ENCODE data around the gene GAA. TPM values are rescaled to one million over a fixed set of nuclear protein-coding genes. Genes with fewer than 3 reads are reported as not detected.

The GAA gene
- total RNA-seq, 2 donors from 2014 or later, result 63.0 to 93.9 TPM

DNA sequence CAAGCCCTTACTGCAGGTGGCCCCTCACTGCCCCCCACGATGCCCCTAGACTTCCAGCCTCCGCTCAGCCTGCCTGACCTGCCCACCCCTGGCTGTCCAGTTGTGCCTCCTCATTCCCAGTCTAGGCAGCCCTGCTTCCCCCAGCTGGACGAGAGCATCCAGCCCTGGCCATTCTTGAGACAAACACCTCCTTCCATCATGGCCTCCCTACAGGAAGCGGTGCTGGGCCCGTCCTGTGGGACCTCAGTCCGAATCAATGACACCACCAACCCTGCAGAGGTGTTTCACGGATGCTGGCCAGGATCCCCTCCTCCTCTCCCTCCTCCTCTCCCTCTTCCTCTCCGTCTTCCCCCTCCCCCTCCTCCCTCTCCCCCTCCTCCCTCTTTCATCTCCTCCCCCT, 36.7 kb upstream of the GAA start:
- H3K4me1 ChIP-seq, result peaks cover 19% of the 10 kb centered on the region
- intact Hi-C loops (cut with DNase I), result no loop called here
- TF ChIP-seq POLR2A (IDR thresholded peaks at IDR 0.05), result no peak
- TF ChIP-seq, protein P1, sequence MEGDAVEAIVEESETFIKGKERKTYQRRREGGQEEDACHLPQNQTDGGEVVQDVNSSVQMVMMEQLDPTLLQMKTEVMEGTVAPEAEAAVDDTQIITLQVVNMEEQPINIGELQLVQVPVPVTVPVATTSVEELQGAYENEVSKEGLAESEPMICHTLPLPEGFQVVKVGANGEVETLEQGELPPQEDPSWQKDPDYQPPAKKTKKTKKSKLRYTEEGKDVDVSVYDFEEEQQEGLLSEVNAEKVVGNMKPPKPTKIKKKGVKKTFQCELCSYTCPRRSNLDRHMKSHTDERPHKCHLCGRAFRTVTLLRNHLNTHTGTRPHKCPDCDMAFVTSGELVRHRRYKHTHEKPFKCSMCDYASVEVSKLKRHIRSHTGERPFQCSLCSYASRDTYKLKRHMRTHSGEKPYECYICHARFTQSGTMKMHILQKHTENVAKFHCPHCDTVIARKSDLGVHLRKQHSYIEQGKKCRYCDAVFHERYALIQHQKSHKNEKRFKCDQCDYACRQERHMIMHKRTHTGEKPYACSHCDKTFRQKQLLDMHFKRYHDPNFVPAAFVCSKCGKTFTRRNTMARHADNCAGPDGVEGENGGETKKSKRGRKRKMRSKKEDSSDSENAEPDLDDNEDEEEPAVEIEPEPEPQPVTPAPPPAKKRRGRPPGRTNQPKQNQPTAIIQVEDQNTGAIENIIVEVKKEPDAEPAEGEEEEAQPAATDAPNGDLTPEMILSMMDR (IDR thresholded peaks at IDR 0.05), result no peak
- no peak for ATAC-seq
- peak overlapping the region in 2 of 4 donors; percentile 52 to 57 for H3K27ac ChIP-seq
- H3K27me3 ChIP-seq, result no peaks in the 10 kb centered on the region
- 84% methylated on average over 7 to 8 of the region's 8 CpGs for WGBS, 2 donors
- no peaks in the 10 kb centered on the region for H3K36me3 ChIP-seq (replicated peaks in 1 of 2; ENCODE audit: insufficient read depth in 1 of 2, low read depth in 2 of 2)
- no peak overlapping the region for H3K4me3 ChIP-seq
- no peaks in the 10 kb centered on the region for H3K9me3 ChIP-seq
- DNase-seq, result no peak

DNA sequence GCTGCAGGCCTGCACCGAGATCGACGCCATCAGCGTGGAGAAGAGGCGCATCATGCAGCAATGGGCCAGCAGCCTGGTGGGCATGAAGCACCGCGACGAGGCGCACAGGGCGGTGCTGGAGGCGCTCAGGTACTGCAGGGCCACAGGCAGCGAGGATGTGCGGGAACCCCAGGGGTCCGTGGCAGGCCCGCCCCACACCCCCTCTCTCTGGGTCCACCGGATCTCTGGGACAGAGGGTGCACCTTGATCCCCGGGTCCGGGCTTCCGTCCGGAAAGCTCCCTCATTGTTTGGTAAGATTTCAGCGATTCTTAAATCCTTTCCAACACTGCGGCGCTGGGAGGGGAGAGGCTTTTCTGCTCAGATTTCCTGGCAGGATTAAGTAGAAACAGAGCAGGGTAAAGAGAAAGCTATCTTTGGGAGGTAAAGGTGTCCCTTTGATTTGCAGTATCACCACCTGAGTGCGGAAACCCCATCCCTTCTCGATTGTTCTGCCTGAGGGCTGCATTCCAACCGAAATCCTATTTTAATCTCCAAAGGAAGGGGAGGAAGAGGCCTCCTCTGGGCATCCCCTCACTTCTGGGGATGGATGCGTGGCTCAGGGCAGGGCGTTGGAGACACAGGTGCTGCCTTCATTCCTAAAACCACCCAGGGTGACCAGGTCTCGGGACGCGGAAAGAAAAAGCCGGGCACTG, 35.8 kb upstream of the GAA start:
- no peak overlapping the region for H3K27ac ChIP-seq
- H3K36me3 ChIP-seq (replicated peaks in 1 of 2; ENCODE audit: insufficient read depth in 1 of 2, low read depth in 2 of 2), result no peaks in the 10 kb centered on the region
- no peak for ATAC-seq
- 90 to 92% methylated on average over 24 to 32 of the region's 32 CpGs for WGBS, 2 donors
- TF ChIP-seq, protein P1 (IDR thresholded peaks at IDR 0.05), result no peak
- no peak for TF ChIP-seq POLR2A (IDR thresholded peaks at IDR 0.05)
- intact Hi-C loops (cut with DNase I), result no loop called here
- no peak for DNase-seq
- H3K4me3 ChIP-seq, result no peak overlapping the region
- H3K4me1 ChIP-seq, result peaks cover 28% of the 10 kb centered on the region
- no peaks in the 10 kb centered on the region for H3K9me3 ChIP-seq
- no peaks in the 10 kb centered on the region for H3K27me3 ChIP-seq

DNA sequence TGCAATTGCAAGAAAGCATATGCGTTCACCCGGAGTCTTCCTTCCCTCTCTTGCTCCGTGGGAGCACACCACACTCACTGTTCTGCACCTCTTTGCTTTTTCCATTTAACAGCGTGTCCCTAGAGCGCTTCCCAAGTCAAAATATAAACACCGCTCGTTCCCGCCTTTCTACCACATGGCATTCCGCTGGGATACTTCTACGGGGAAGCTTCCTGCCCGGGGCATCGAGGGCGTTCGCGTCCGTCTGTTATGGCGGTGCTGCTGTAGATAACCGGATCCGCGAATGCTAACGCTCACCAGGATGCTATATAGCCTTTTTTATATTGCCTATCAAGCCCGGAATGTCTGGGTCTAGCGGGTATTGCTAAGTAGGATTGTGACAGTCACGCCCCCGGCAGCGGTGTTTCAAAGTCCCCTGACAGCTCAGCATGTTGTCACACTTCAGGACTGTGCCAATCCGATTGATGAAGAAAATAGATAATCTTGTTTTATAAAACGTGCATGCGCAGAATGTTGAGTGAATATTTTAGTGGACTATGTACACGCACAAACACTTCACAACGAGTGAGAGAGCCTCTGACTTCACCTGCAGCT, 33.9 kb upstream of the GAA start:
- H3K4me3 ChIP-seq, result no peak overlapping the region
- TF ChIP-seq POLR2A (IDR thresholded peaks at IDR 0.05), result no peak
- TF ChIP-seq, protein P1 (IDR thresholded peaks at IDR 0.05), result no peak
- no peaks in the 10 kb centered on the region for H3K36me3 ChIP-seq (replicated peaks in 1 of 2; ENCODE audit: insufficient read depth in 1 of 2, low read depth in 2 of 2)
- no peak for DNase-seq
- H3K27me3 ChIP-seq, result no peaks in the 10 kb centered on the region
- peaks cover 46% of the 10 kb centered on the region for H3K4me1 ChIP-seq
- ATAC-seq, result no peak
- peak overlapping the region in 1 of 4 donors; percentile 92 for H3K27ac ChIP-seq
- intact Hi-C loops (cut with DNase I), result no loop called here
- no peaks in the 10 kb centered on the region for H3K9me3 ChIP-seq
- 92 to 95% methylated on average over 31 of the region's 31 CpGs for WGBS, 2 donors

DNA sequence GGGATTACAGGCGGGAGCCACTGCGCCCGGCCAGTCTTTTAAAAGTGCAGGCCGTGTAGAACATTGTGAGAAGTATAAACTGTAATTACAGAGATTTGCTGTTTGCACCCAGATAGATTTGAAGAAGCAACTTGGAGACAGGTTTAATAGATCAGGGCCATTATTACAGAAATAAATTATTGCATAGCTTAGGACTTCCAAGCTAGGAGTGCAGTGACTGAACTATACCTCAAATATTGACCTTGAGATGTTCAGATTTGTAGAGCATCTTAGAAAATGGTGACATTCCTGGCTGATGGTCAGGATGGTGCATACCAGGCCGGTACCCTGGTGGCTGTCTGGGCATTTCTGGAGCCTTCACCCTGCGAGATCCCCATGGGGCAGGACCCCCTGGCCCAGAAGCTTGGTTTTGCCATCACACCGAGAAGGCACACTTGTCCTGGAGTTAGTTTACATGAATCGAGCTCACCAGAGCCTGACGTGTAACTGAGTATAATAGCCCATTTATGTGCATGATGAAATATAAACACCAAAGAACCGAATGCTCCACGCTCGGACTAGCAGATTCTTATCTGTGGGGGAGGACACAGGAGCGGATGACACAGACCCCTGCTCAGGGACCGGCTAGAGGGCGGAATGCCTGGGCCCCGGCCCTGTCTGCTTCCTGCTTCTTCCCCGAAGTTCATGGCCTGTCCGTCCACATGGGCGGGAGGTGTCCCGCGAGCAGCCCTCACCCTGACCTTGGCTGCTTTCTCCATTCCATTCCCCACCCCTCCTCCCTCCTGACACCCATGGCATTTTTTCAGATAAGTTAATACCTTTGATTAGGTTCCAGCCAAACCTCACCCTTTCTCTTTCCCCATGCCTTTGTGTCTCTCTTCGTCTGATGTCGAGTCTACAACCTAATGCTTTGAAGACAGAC, 32.8 kb upstream of the GAA start:
- Histone ChIP-seq H3K27ac (peak overlapping the region; percentile 73 to 93 (median 89)), H3K27me3 (no peaks in the 10 kb centered on the region), H3K36me3 (replicated peaks in 1 of 2; ENCODE audit: insufficient read depth in 1 of 2, low read depth in 2 of 2) (no peaks in the 10 kb centered on the region), H3K9me3 (no peaks in the 10 kb centered on the region), H3K4me1 (peaks cover 46% of the 10 kb centered on the region), H3K4me3 (no peak overlapping the region)
- peak; percentile 51 for ATAC-seq
- TF ChIP-seq, protein P1 (IDR thresholded peaks at IDR 0.05), result no peak
- peak in 1 of 3 donors; percentile 27 for TF ChIP-seq POLR2A (IDR thresholded peaks at IDR 0.05)
- DNase-seq, result peak; percentile 45 to 72 (median 56)
- WGBS, 2 donors, result 43 to 46% methylated on average over 15 to 23 of the region's 23 CpGs
- intact Hi-C loops (cut with DNase I), result no loop called here

All from body of pancreas (tissue), 4 donors.